Esophagus squamous epithelium (tissue), 4 donors: ENCODE results near the gene MYO3B.

ENCODE experiments used
- POLR2A ChIP-seq, 4 donors: fragments of 450-650 bp; IDR thresholded peaks; one replicate each; pipeline ENCODE4 v1.6.1; 2017; ENCODE audit warnings: antibody characterized with exemption in 4 of 4, mild to moderate bottlenecking in 4 of 4, moderate library complexity in 3 of 4
- TF ChIP-seq, protein P1 (sequence below), 6 experiments: fragments of 450-650 bp in 4 of 6; fragments of 200-600 bp in 2 of 6; sonication (generic) in 2 of 6; IDR thresholded peaks; one replicate each; pipeline ENCODE4 v1.5.1; 2016 to 2019; ENCODE audit warnings: antibody characterized with exemption in 6 of 6, mild to moderate bottlenecking in 4 of 6, moderate library complexity in 4 of 6

- TF ChIP-seq POLR2A (IDR thresholded peaks at IDR 0.05): no peak
- TF ChIP-seq, protein P1, sequence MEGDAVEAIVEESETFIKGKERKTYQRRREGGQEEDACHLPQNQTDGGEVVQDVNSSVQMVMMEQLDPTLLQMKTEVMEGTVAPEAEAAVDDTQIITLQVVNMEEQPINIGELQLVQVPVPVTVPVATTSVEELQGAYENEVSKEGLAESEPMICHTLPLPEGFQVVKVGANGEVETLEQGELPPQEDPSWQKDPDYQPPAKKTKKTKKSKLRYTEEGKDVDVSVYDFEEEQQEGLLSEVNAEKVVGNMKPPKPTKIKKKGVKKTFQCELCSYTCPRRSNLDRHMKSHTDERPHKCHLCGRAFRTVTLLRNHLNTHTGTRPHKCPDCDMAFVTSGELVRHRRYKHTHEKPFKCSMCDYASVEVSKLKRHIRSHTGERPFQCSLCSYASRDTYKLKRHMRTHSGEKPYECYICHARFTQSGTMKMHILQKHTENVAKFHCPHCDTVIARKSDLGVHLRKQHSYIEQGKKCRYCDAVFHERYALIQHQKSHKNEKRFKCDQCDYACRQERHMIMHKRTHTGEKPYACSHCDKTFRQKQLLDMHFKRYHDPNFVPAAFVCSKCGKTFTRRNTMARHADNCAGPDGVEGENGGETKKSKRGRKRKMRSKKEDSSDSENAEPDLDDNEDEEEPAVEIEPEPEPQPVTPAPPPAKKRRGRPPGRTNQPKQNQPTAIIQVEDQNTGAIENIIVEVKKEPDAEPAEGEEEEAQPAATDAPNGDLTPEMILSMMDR (IDR thresholded peaks at IDR 0.05): no peak
Observed at GRCh38 chr2:170298861-170299429, 121.0 kb downstream of the MYO3B start.
